Tibial nerve (tissue), 4 donors: ENCODE data around the gene CD34. TPM values are rescaled to one million over a fixed set of nuclear protein-coding genes. Genes with fewer than 3 reads are reported as not detected.
"Not testable (repeated sequence)": the region's sequence is repeated elsewhere in the genome, so short reads cannot be mapped to it uniquely, and the experiment has no call there.

Experiments used
- DNase-seq, 2 donors: peaks; one replicate each; pipeline ENCODE4 v3.0.0-alpha.2; 2019; ENCODE audit warnings: low spot score in 2 of 2
- H3K27ac ChIP-seq, 4 donors: fragments of 200-600 bp; sonication (generic) in 3 of 4; one replicate each; pipeline ENCODE4 v1.5.1; 2017 to 2019; ENCODE audit warnings: mild to moderate bottlenecking in 1 of 4
- H3K27me3 ChIP-seq, 2 donors: fragments of 200-600 bp; sonication (generic) in 1 of 2; one replicate each; pipeline versions ENCODE4 v1.5.1 to v1.6.0; 2017 to 2019
- H3K36me3 ChIP-seq, 3 donors: fragments of 200-600 bp; sonication (generic); one replicate each; pipeline ENCODE4 v1.5.1; 2018 to 2019
- H3K4me1 ChIP-seq, 4 donors: fragments of 200-600 bp; sonication (generic) in 3 of 4; one replicate each; pipeline ENCODE4 v1.5.1; 2017 to 2019
- H3K4me3 ChIP-seq, 4 donors: fragments of 200-600 bp; sonication (generic) in 3 of 4; one replicate each; pipeline ENCODE4 v1.5.1; 2017 to 2019; ENCODE audit warnings: mild to moderate bottlenecking in 1 of 4, moderate library complexity in 1 of 4
- H3K9me3 ChIP-seq, 4 donors: fragments of 200-600 bp; sonication (generic) in 3 of 4; one replicate each; pipeline ENCODE4 v1.5.1; 2017 to 2019
- EP300 ChIP-seq, 2 donors: sonication (generic); formaldehyde crosslinking; IDR thresholded peaks; one replicate each; pipeline ENCODE4 v1.6.1; 2017; ENCODE audit warnings: antibody characterized with exemption in 2 of 2, mild to moderate bottlenecking in 1 of 2
- POLR2A ChIP-seq, 2 donors: fragments of 450-650 bp; IDR thresholded peaks; one replicate each; pipeline ENCODE4 v1.6.1; 2017; ENCODE audit warnings: antibody characterized with exemption in 2 of 2, mild to moderate bottlenecking in 2 of 2, moderate library complexity in 2 of 2
- WGBS, 2 donors: methylation state at CpG; one replicate each; pipeline ENCODE4 v1.1.5; 2018; 5-methylcytosine and 5-hydroxymethylcytosine counted together
- total RNA-seq, 4 donors: library from RNA; depleted of rRNA; stranded (reverse); fragments of >200 nt; gene quantifications; one replicate each; pipeline ENCODE4 v1.1.0, GENCODE V29; 2016
- TF ChIP-seq, protein P1 (sequence below), 5 experiments: fragments of 200-600 bp in 3 of 5; fragments of 450-650 bp in 2 of 5; sonication (generic) in 3 of 5; IDR thresholded peaks; one replicate each; pipeline ENCODE4 v1.5.1; 2016 to 2019; ENCODE audit warnings: antibody characterized with exemption in 5 of 5, mild to moderate bottlenecking in 3 of 5, moderate library complexity in 2 of 5

The CD34 gene
- total RNA-seq, 4 donors from 2014 or later = 38.5 to 73.7 (median 55.3) TPM

DNA sequence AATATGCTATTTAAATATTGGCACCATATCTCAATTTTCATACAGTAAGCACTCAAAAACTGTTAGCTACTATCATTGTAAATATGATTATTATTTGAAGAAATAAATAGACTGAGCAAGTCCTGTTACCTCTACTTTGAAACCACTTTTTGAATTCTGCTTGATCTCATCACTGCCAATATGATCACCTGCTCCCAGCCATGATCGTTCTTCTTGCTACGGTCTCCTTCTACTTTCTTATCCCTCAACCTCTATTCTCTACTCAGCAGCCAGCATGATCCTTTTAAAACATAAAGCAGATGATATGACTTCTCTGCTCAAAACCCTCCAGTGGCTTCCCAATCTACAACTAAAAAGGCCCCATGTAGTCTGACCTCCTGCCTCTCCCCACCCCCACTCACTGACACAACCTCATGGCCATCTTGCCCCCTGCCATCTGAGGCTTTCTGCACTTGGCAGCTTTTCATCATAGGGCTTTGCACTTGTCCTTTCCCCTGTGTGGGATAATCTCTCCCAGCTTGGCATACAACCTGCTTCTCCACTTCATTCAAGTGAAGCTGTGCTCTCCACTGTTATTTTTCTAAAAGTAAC, 27.2 kb downstream of the CD34 start:
- Histone ChIP-seq H3K27ac (peak overlapping the region in 2 of 4 donors; percentile 29 to 48), H3K4me3 (peak overlapping the region in 1 of 4 donors; percentile 21), H3K9me3 (no peaks in the 10 kb centered on the region), H3K4me1 (peaks cover 0 to 49% (median 16%) of the 10 kb centered on the region in 4 donors), H3K36me3 (peaks cover 0 to 4% (median 0%) of the 10 kb centered on the region in 3 donors), H3K27me3 (no peaks in the 10 kb centered on the region)
- no peak for TF ChIP-seq POLR2A (IDR thresholded peaks at IDR 0.05)
- TF ChIP-seq EP300 (IDR thresholded peaks at IDR 0.05) = no peak
- TF ChIP-seq, protein P1, sequence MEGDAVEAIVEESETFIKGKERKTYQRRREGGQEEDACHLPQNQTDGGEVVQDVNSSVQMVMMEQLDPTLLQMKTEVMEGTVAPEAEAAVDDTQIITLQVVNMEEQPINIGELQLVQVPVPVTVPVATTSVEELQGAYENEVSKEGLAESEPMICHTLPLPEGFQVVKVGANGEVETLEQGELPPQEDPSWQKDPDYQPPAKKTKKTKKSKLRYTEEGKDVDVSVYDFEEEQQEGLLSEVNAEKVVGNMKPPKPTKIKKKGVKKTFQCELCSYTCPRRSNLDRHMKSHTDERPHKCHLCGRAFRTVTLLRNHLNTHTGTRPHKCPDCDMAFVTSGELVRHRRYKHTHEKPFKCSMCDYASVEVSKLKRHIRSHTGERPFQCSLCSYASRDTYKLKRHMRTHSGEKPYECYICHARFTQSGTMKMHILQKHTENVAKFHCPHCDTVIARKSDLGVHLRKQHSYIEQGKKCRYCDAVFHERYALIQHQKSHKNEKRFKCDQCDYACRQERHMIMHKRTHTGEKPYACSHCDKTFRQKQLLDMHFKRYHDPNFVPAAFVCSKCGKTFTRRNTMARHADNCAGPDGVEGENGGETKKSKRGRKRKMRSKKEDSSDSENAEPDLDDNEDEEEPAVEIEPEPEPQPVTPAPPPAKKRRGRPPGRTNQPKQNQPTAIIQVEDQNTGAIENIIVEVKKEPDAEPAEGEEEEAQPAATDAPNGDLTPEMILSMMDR (IDR thresholded peaks at IDR 0.05) = no peak
- no peak for DNase-seq
- 91 to 94% methylated on average over 2 of the region's 2 CpGs for WGBS, 2 donors

DNA sequence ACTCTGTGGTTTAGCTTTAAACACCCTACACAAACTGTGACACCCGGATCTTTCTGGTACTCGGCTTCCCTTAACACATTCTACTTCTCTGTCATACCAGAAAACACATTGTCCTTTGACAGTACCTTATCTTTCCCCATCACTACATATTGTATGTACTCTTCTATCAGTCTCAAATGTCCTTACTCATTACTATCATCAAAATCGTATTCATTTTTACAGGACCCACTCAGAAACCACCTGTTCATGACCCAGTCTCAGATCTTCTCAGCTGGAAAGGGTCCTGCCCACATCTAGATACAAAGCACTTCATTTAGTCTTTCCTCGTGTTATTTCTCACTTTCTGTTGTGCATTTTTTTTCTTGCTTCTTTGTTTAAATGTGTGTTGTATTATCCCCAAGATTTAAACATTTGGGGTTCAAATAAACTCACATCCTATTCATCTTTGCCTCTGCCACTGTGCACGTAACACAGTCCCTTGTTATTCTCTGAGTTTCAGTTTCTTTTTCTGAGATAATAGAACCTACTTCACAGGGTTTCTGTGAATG, 27.7 kb downstream of the CD34 start:
- 49 to 63% methylated on average over 5 of the region's 5 CpGs for whole genome bisulfite sequencing, 2 donors
- peak overlapping the region in 1 of 4 donors; percentile 21 for H3K4me3 ChIP-seq
- H3K9me3 ChIP-seq = no peaks in the 10 kb centered on the region
- DNase-seq = no peak
- H3K4me1 ChIP-seq = peaks cover 0 to 43% (median 15%) of the 10 kb centered on the region in 4 donors
- no peaks in the 10 kb centered on the region for H3K27me3 ChIP-seq
- H3K36me3 ChIP-seq = peaks cover 0 to 4% (median 0%) of the 10 kb centered on the region in 3 donors
- no peak for TF ChIP-seq EP300 (IDR thresholded peaks at IDR 0.05)
- TF ChIP-seq POLR2A (IDR thresholded peaks at IDR 0.05) = no peak
- TF ChIP-seq, protein P1 (IDR thresholded peaks at IDR 0.05) = no peak
- H3K27ac ChIP-seq = peak overlapping the region in 2 of 4 donors; percentile 29 to 48

DNA sequence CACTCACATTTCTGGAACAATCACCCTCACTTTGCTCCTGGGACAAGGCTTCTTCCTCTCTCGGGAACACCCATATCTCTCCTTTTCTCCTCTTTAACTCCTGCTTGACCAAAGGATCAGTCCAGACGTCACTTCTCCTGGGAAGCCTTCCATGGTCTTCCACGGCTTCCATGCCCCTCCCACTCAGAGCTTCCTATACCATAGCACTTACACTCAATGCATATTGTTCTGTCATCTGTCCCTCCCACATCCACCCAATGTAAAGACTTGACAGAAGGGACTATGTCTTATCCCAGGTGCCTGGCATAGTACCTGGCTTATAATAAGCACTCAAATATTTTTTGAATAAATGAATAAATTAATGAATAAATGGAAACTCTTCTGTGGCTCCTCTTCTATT, 28.2 kb downstream of the CD34 start:
- peaks cover 0 to 4% (median 0%) of the 10 kb centered on the region in 3 donors for H3K36me3 ChIP-seq
- no peak for TF ChIP-seq EP300 (IDR thresholded peaks at IDR 0.05)
- TF ChIP-seq, protein P1 (IDR thresholded peaks at IDR 0.05) = no peak
- TF ChIP-seq POLR2A (IDR thresholded peaks at IDR 0.05) = no peak
- H3K27me3 ChIP-seq = no peaks in the 10 kb centered on the region
- H3K9me3 ChIP-seq = no peaks in the 10 kb centered on the region
- H3K4me1 ChIP-seq = peaks cover 0 to 38% (median 15%) of the 10 kb centered on the region in 4 donors
- DNase-seq = no peak
- peak overlapping the region in 1 of 4 donors; percentile 21 for H3K4me3 ChIP-seq
- H3K27ac ChIP-seq = peak overlapping the region in 1 of 4 donors; percentile 29
- WGBS, 2 donors = 23 to 33% methylated on average over 3 of the region's 3 CpGs

GRCh38 chr1:207878939-207879338, 32.0 kb downstream of the CD34 start:
- H3K4me1 ChIP-seq = peaks cover 0 to 20% (median 5%) of the 10 kb centered on the region in 4 donors
- H3K9me3 ChIP-seq = no peaks in the 10 kb centered on the region
- 89 to 97% methylated on average over 1 of the region's 1 CpG for WGBS, 2 donors
- no peak for DNase-seq
- no peaks in the 10 kb centered on the region for H3K27me3 ChIP-seq
- no peaks in the 10 kb centered on the region for H3K36me3 ChIP-seq
- no peak overlapping the region for H3K27ac ChIP-seq
- H3K4me3 ChIP-seq = no peak overlapping the region
- no peak for TF ChIP-seq POLR2A (IDR thresholded peaks at IDR 0.05)
- TF ChIP-seq, protein P1 (IDR thresholded peaks at IDR 0.05) = no peak
- TF ChIP-seq EP300 (IDR thresholded peaks at IDR 0.05) = no peak

- peaks cover 0 to 29% (median 11%) of the 10 kb centered on the region in 4 donors for H3K4me1 ChIP-seq
- not testable (repeated sequence) for H3K36me3 ChIP-seq, H3K9me3 ChIP-seq, H3K27ac ChIP-seq, DNase-seq, H3K27me3 ChIP-seq, H3K4me3 ChIP-seq
- 91 to 92% methylated on average over 5 of the region's 5 CpGs for WGBS, 2 donors
Measured at GRCh38 chr1:207877914-207878313, 33.0 kb downstream of the CD34 start.
